GM23338 (cell line): ENCODE measurements around the gene ABHD6. TPM values are rescaled to one million over a fixed set of nuclear protein-coding genes. Genes with fewer than 3 reads are reported as not detected.

Source experiments
- ATAC-seq: fragments of 200-7000 bp; cut with Tn5 transposase; 3 replicates; pipeline ENCODE4 v1.9.1; 2020
- DNase-seq: peaks from one replicate; pipeline ENCODE4 v3.0.0-alpha.2; 2015; ENCODE audit warnings: low spot score
- H2AFZ ChIP-seq: fragments of 200-600 bp; sonication (generic); 2 replicates; pipeline ENCODE4 v1.8.0; 2016; ENCODE audit warnings: antibody characterized with exemption, mild to moderate bottlenecking, moderate library complexity
- H3F3A ChIP-seq: fragments of 200-600 bp; sonication (generic); replicated peaks from 2 replicates; pipeline ENCODE4 v1.8.0; 2017; ENCODE audit warnings: antibody characterized with exemption, mixed run types, low read depth
- H3K27ac ChIP-seq: fragments of 200-600 bp; sonication (generic); 2 replicates; pipeline ENCODE4 v1.6.1; 2016; ENCODE audit warnings: low read depth
- H3K27me3 ChIP-seq: fragments of 200-600 bp; sonication (generic); 2 replicates; pipeline ENCODE4 v1.8.0; 2016; ENCODE audit warnings: mild to moderate bottlenecking, mixed run types, moderate library complexity; ENCODE audit not compliant: insufficient read depth
- H3K36me3 ChIP-seq: fragments of 200-600 bp; sonication (generic); 2 replicates; pipeline ENCODE4 v1.8.0; 2016; ENCODE audit warnings: mild to moderate bottlenecking; ENCODE audit not compliant: insufficient read depth
- H3K4me1 ChIP-seq: fragments of 200-600 bp; sonication (generic); 2 replicates; pipeline ENCODE4 v1.8.0; 2016; ENCODE audit warnings: mild to moderate bottlenecking, moderate library complexity; ENCODE audit not compliant: insufficient read depth
- H3K4me2 ChIP-seq: fragments of 200-600 bp; sonication (generic); 2 replicates; pipeline ENCODE4 v1.7.1; 2017; ENCODE audit warnings: mixed run types
- H3K4me3 ChIP-seq: fragments of 200-600 bp; sonication (generic); 2 replicates; pipeline ENCODE4 v1.6.1; 2016; ENCODE audit warnings: mixed run types
- H3K79me2 ChIP-seq: fragments of 200-600 bp; sonication (generic); replicated peaks from 2 replicates; pipeline ENCODE4 v1.8.0; 2017; ENCODE audit warnings: mild to moderate bottlenecking; ENCODE audit not compliant: insufficient read depth
- H3K9me2 ChIP-seq: fragments of 200-600 bp; sonication (generic); 2 replicates; pipeline ENCODE4 v1.8.0; 2017; ENCODE audit not compliant: insufficient read depth
- H4K20me1 ChIP-seq: fragments of 200-600 bp; sonication (generic); replicated peaks from 2 replicates; pipeline ENCODE4 v1.8.0; 2017; ENCODE audit warnings: mild to moderate bottlenecking; ENCODE audit not compliant: insufficient read depth
- H3K27ac Mint-ChIP-seq: 2 replicates; pipeline ENCODE4 v1.8.0; 2020; ENCODE audit warnings: inconsistent platforms, mild to moderate bottlenecking, moderate library complexity, mixed read lengths
- H3K27me3 Mint-ChIP-seq: 3 replicates; pipeline ENCODE4 v1.8.0; 2022; ENCODE audit warnings: low read depth, mild to moderate bottlenecking, moderate library complexity, mixed read lengths, inconsistent platforms; ENCODE audit not compliant: insufficient read depth, poor library complexity
- H3K36me3 Mint-ChIP-seq: 3 replicates; pipeline ENCODE4 v1.8.0; 2021; ENCODE audit warnings: low read depth, mild to moderate bottlenecking, inconsistent platforms, moderate library complexity, mixed read lengths
- H3K4me1 Mint-ChIP-seq: 3 replicates; pipeline ENCODE4 v1.8.0; 2020; ENCODE audit warnings: mild to moderate bottlenecking, inconsistent platforms, mixed read lengths
- H3K4me3 Mint-ChIP-seq: 3 replicates; pipeline ENCODE4 v1.8.0; 2021; ENCODE audit warnings: moderate library complexity, mild to moderate bottlenecking, inconsistent platforms, mixed read lengths
- H3K9me3 Mint-ChIP-seq: 3 replicates; pipeline ENCODE4 v1.8.0; 2020; ENCODE audit warnings: moderate library complexity, mild to moderate bottlenecking, inconsistent platforms, mixed read lengths
- CREB1 ChIP-seq: fragments of 250-450 bp; sonication (Bioruptor Pico); IDR thresholded peaks from 2 replicates; pipeline ENCODE4 v1.5.0; 2020; ENCODE audit warnings: low read depth, mild to moderate bottlenecking, moderate library complexity
- EZH2phosphoT487 ChIP-seq: fragments of 200-600 bp; sonication (generic); IDR thresholded peaks from one replicate; pipeline ENCODE4 v1.8.1; 2018; ENCODE audit warnings: antibody characterized with exemption; ENCODE audit not compliant: unreplicated experiment
- JUNB ChIP-seq: IDR thresholded peaks from one replicate; pipeline ENCODE4 v1.6.1; 2016; ENCODE audit warnings: antibody characterized with exemption; ENCODE audit not compliant: unreplicated experiment
- NANOG ChIP-seq: IDR thresholded peaks from 2 replicates; pipeline ENCODE4 v1.6.1; 2016; ENCODE audit warnings: antibody characterized with exemption, borderline replicate concordance
- POLR2AphosphoS5 ChIP-seq: IDR thresholded peaks from 2 replicates; pipeline ENCODE4 v1.6.1; 2016; ENCODE audit warnings: antibody characterized with exemption, low read depth
- STAT1 ChIP-seq: IDR thresholded peaks from one replicate; pipeline ENCODE4 v1.6.1; 2016; ENCODE audit warnings: antibody characterized with exemption; ENCODE audit not compliant: unreplicated experiment
- ZNF114 ChIP-seq: fragments of 250-450 bp; sonication (Bioruptor Pico); IDR thresholded peaks from 2 replicates; pipeline ENCODE4 v1.5.0; 2020; ENCODE audit warnings: mild to moderate bottlenecking, moderate library complexity
- ZNF331 ChIP-seq: fragments of 250-450 bp; sonication (Bioruptor Pico); IDR thresholded peaks from 2 replicates; pipeline ENCODE4 v1.5.0; 2020; ENCODE audit warnings: low read depth, mild to moderate bottlenecking, moderate library complexity
- polyA plus RNA-seq: library from polyadenylated mRNA; unstranded; fragments of >200 nt; fragmentation: Nextera tagmentation; extraction: Ambion mirVana; gene quantifications from 2 replicates; pipeline ENCODE4 v1.2.1, GENCODE V29; 2016
- total RNA-seq: library from RNA; depleted of rRNA; stranded (reverse); fragments of >200 nt; shearing (Covaris generic); gene quantifications from 2 replicates; pipeline ENCODE4 v1.2.3, GENCODE V29; 2014
- TF ChIP-seq, protein P1 (sequence below): IDR thresholded peaks from one replicate; pipeline ENCODE4 v1.6.1; 2018; ENCODE audit warnings: antibody characterized with exemption; ENCODE audit not compliant: unreplicated experiment
- TF ChIP-seq, protein P2 (sequence below): IDR thresholded peaks from 2 replicates; pipeline ENCODE4 v1.6.1; 2016; ENCODE audit warnings: antibody characterized with exemption
- TF ChIP-seq, protein P3 (sequence below): fragments of 250-450 bp; sonication (Bioruptor Pico); IDR thresholded peaks from 2 replicates; pipeline ENCODE4 v1.5.0; 2020; ENCODE audit warnings: mild to moderate bottlenecking, moderate library complexity

The ABHD6 gene
- total and polyA plus RNA-seq, 2 experiments from 2014 or later, result 3.7 to 5.5 TPM

DNA sequence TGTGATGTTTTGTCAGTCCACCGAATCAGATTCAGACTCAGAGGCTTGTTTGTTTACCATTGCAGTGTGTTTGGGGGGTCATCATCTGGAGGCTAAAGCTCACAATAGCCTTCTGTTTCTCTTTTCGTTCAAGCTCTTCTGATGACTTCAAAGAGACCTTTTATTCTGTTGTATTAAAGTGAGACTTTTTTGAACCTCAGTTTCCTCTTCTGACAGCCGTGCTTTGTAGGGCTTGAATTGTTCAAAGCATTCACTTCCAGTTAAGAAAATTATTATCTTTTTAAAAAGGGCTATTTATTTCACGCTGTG is 96.4 kb downstream of the ABHD6 start (continued):
- TF ChIP-seq ZNF331 (CRISPR knock-in tag) (no peak), JUNB (no peak), STAT1 (no peak), NANOG (no peak), POLR2AphosphoS5 (no peak)
- TF ChIP-seq, protein P1, sequence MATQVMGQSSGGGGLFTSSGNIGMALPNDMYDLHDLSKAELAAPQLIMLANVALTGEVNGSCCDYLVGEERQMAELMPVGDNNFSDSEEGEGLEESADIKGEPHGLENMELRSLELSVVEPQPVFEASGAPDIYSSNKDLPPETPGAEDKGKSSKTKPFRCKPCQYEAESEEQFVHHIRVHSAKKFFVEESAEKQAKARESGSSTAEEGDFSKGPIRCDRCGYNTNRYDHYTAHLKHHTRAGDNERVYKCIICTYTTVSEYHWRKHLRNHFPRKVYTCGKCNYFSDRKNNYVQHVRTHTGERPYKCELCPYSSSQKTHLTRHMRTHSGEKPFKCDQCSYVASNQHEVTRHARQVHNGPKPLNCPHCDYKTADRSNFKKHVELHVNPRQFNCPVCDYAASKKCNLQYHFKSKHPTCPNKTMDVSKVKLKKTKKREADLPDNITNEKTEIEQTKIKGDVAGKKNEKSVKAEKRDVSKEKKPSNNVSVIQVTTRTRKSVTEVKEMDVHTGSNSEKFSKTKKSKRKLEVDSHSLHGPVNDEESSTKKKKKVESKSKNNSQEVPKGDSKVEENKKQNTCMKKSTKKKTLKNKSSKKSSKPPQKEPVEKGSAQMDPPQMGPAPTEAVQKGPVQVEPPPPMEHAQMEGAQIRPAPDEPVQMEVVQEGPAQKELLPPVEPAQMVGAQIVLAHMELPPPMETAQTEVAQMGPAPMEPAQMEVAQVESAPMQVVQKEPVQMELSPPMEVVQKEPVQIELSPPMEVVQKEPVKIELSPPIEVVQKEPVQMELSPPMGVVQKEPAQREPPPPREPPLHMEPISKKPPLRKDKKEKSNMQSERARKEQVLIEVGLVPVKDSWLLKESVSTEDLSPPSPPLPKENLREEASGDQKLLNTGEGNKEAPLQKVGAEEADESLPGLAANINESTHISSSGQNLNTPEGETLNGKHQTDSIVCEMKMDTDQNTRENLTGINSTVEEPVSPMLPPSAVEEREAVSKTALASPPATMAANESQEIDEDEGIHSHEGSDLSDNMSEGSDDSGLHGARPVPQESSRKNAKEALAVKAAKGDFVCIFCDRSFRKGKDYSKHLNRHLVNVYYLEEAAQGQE, result no peak

GRCh38 chr3:58334506-58334884 is 96.9 kb downstream of the ABHD6 start:
- TF ChIP-seq CREB1 (CRISPR knock-in tag) (no peak), POLR2AphosphoS5 (no peak), ZNF114 (no peak), JUNB (no peak), NANOG (no peak), EZH2phosphoT487 (no peak), STAT1 (no peak)
- TF ChIP-seq, protein P1, result no peak
- TF ChIP-seq, protein P2, sequence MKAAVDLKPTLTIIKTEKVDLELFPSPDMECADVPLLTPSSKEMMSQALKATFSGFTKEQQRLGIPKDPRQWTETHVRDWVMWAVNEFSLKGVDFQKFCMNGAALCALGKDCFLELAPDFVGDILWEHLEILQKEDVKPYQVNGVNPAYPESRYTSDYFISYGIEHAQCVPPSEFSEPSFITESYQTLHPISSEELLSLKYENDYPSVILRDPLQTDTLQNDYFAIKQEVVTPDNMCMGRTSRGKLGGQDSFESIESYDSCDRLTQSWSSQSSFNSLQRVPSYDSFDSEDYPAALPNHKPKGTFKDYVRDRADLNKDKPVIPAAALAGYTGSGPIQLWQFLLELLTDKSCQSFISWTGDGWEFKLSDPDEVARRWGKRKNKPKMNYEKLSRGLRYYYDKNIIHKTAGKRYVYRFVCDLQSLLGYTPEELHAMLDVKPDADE, result no peak
- TF ChIP-seq, protein P3, sequence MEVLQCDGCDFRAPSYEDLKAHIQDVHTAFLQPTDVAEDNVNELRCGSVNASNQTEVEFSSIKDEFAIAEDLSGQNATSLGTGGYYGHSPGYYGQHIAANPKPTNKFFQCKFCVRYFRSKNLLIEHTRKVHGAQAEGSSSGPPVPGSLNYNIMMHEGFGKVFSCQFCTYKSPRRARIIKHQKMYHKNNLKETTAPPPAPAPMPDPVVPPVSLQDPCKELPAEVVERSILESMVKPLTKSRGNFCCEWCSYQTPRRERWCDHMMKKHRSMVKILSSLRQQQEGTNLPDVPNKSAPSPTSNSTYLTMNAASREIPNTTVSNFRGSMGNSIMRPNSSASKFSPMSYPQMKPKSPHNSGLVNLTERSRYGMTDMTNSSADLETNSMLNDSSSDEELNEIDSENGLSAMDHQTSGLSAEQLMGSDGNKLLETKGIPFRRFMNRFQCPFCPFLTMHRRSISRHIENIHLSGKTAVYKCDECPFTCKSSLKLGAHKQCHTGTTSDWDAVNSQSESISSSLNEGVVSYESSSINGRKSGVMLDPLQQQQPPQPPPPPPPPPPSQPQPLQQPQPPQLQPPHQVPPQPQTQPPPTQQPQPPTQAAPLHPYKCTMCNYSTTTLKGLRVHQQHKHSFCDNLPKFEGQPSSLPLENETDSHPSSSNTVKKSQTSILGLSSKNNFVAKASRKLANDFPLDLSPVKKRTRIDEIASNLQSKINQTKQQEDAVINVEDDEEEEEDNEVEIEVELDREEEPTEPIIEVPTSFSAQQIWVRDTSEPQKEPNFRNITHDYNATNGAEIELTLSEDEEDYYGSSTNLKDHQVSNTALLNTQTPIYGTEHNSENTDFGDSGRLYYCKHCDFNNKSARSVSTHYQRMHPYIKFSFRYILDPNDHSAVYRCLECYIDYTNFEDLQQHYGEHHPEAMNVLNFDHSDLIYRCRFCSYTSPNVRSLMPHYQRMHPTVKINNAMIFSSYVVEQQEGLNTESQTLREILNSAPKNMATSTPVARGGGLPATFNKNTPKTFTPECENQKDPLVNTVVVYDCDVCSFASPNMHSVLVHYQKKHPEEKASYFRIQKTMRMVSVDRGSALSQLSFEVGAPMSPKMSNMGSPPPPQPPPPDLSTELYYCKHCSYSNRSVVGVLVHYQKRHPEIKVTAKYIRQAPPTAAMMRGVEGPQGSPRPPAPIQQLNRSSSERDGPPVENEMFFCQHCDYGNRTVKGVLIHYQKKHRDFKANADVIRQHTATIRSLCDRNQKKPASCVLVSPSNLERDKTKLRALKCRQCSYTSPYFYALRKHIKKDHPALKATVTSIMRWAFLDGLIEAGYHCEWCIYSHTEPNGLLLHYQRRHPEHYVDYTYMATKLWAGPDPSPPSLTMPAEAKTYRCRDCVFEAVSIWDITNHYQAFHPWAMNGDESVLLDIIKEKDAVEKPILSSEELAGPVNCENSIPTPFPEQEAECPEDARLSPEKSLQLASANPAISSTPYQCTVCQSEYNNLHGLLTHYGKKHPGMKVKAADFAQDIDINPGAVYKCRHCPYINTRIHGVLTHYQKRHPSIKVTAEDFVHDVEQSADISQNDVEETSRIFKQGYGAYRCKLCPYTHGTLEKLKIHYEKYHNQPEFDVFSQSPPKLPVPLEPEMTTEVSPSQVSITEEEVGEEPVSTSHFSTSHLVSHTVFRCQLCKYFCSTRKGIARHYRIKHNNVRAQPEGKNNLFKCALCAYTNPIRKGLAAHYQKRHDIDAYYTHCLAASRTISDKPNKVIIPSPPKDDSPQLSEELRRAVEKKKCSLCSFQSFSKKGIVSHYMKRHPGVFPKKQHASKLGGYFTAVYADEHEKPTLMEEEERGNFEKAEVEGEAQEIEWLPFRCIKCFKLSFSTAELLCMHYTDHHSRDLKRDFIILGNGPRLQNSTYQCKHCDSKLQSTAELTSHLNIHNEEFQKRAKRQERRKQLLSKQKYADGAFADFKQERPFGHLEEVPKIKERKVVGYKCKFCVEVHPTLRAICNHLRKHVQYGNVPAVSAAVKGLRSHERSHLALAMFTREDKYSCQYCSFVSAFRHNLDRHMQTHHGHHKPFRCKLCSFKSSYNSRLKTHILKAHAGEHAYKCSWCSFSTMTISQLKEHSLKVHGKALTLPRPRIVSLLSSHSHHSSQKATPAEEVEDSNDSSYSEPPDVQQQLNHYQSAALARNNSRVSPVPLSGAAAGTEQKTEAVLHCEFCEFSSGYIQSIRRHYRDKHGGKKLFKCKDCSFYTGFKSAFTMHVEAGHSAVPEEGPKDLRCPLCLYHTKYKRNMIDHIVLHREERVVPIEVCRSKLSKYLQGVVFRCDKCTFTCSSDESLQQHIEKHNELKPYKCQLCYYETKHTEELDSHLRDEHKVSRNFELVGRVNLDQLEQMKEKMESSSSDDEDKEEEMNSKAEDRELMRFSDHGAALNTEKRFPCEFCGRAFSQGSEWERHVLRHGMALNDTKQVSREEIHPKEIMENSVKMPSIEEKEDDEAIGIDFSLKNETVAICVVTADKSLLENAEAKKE, result no peak
- Mint-ChIP-seq H3K9me3 (no peaks in the 10 kb centered on the region), H3K27me3 (peaks cover 15% of the 10 kb centered on the region), H3K4me3 (no peak overlapping the region; the same call in 2 of the 3 replicates), H3K36me3 (no peaks in the 10 kb centered on the region), H3K27ac (no peak overlapping the region), H3K4me1 (peaks cover 18% of the 10 kb centered on the region)
- no peak overlapping the region for H3K4me3 ChIP-seq
- no peaks in the 10 kb centered on the region; the same call in 1 of the 2 replicates for H3F3A ChIP-seq
- DNase-seq (no peak), ATAC-seq (no peak)
- peaks cover 11% of the 10 kb centered on the region for H3K4me1 ChIP-seq
- no peak overlapping the region for H3K27ac ChIP-seq
- H4K20me1 ChIP-seq, result no peaks in the 10 kb centered on the region
- no peaks in the 10 kb centered on the region for H3K9me2 ChIP-seq
- no peaks in the 10 kb centered on the region for H3K79me2 ChIP-seq
- no peaks in the 10 kb centered on the region for H3K36me3 ChIP-seq
- H3K27me3 ChIP-seq, result peaks cover 25% of the 10 kb centered on the region
- H2AFZ ChIP-seq, result no peak overlapping the region
- H3K4me2 ChIP-seq, result no peak overlapping the region
